Activated T-cell treated with anti-CD3 and anti-CD28 coated beads for 4 hours (primary cell): Measurements from ENCODE around the gene EIF5A2.
"Not testable (repeated sequence)": the region's sequence is repeated elsewhere in the genome, so short reads cannot be mapped to it uniquely, and the experiment has no call there.

Experiments
- DNase-seq: peaks from one replicate; pipeline ENCODE4 v3.0.0-alpha.2; 2020

Gene EIF5A2

DNA sequence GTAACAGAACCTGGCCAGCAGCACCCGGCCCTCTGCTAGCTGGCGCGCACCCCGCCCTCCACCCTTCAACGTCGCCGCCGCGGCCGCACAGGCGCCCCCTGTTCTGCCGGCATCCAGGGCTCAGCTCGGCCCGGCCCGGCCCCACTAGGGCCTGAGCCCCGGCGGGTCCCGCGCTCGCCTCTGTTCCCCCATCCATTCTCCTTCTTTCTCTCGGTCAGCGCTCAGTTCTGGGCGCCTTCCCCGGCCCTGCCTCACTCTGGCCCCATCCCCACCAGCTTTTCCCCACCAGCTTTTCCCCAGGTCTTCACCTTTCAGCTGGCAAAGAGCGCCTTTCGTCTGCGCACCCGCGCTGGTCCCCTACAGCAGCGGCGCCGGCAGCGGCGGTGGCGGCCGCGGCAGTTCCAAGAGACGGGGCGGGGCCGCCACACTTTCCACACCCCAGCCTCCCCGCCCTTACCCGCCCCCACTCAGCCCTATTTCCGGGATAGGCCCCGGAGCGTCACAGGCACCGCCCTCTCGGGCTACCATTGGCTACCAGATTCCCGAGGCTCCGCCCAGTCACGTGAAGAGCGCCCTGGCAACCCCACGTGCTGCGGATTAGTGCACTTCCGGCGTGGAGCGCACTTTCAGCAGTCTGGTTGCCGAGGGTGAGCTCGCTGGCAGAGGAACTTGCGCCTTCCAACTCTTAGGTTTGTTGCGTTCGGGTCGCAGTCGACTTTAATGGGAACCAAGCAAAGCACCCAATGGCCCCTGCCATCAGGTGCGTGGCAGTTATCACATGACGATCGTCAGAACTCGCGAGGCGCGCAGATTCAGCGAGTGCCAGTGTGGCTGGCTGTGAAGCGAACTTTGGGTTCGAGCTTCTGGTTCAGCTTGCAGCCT lies at the start of gene EIF5A2:
EIF5A2 (minus strand) TSS at position 403 of the 882 bp plus-strand sequence. CDS start 831 bp downstream, outside the sequence.
- peak; percentile 95 for DNase-seq

DNA sequence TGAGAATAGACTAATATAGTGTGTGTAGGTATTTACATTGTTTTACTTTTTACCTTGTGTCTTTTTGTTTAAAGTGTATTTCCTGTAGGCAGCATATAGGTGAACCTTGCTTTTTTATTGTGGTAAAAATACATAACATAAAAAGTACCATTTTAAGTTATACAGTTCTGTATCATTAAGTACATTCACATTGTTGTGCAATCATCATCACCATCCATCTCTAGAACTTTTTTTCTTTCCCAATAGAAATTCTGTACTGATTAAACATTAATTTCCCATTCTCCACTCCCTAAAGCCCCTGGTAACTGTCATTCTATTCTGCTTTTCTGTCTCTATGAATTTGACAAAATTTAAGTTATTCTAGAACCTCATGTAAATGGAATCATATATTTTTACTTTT lies 48.2 kb upstream of the EIF5A2 start:
- DNase-seq, result no peak

DNA sequence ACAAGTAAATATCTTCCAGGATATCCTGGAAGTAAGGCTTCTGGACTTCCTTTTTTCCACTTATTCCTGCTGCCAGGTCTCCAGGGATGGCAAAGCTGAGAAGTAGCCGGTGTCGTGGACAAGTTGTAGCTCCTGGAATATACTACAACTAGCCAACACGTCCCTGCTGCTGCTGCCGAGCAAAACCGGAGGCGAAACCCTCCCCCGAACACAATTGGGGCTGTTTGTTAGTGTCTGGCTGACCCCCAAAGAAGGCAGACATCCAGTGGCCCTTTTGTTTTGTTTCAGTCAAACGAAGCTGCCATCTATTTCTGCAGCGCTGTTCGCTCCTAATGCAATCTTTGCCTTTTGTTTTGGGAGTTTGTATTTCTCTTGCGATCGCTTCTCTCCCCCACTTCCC lies 45.3 kb upstream of the EIF5A2 start:
- DNase-seq, result no peak

DNA sequence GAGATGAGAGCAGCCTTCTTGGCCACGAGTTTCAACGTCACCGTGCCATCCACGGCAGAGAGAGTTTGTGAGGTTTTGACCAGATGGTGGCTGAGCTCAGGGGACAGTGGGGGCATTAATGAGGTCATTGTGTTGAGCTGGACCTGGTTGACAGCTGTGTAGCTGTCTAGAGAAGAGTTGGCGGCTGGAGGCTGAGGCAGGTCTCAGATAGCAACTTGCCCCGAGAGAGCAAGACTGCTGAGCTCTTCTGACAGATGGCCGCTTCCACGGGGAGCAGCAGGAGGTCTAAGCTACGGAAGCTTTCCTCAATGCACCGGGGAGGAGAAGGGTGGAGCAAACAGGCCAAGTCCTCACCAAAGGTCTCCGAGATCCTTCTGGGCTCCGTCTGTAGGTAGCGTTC lies 44.8 kb upstream of the EIF5A2 start:
- no peak for DNase-seq

DNA sequence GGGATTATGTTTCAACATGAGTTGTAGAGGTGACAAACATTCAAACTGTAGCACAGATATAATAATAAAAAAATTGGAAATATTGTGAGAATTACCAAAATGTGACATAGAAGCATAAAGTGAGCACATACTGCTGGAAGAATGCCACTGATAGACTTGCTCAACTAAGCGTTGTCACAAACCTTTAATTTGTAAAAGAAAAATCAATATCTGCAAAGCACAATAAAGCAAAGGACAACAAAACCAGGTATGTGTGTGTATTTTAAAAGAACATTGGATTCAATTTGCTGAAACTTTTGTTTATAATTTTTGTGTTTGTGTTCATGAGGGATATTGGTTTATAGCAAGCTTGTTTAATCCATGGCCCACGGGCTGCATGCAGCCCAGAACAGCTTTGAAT lies 40.8 kb upstream of the EIF5A2 start:
- no peak for DNase-seq

DNA sequence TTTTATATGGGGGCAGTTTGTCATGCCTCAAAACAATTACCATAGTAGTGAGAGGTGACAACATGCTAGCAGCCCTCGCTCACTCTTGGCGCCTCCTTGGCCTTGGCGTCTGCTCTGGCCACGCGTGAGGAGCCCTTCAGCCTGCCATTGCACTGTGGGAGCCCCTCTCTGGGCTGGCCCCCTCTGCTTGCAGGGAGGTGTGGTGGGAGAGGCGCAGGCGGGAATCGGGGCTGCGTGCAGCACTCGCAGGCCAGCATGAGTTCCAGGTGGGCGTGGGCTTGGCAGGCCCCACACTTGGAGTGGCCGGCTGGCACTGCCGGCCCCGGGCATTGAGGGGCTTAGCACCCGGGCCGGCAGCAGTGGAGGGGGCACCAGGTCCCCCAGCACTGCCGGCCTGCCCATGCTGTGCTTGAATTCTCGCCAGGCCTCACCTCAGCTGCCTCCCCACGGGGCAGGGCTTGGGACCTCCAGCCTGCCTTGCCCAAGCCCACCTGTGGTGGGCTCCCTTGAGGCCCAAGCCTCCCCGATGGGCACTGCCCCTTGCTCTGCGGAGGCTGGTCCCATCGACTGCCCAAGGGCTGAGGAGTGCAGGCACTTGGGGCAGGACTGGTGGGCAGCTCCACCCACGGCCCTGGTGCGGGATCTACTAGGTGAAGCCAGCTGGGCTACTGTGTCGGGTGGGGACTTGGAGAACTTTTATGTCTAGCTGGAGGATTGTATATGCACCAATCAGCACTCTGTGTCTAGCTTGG lies 38.8 kb upstream of the EIF5A2 start:
- DNase-seq, result no peak

DNA sequence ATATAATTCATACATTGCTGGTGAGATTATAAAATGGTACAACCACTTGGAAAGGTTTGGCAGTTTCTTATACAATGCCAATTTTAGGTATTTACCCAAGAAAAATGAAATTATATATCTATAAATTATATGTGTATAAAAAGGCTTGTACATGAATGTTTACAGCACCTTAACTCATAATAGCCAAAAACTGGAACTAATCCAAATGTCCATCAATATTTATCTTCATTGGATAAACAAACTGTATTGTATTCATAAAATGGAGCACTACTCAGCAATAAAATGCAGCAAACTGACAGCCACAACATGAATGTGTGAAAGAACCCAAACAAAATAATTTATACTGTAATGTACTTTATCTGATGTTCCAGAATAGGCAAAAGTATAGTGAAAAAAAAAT lies 33.6 kb upstream of the EIF5A2 start:
- no peak for DNase-seq

DNA sequence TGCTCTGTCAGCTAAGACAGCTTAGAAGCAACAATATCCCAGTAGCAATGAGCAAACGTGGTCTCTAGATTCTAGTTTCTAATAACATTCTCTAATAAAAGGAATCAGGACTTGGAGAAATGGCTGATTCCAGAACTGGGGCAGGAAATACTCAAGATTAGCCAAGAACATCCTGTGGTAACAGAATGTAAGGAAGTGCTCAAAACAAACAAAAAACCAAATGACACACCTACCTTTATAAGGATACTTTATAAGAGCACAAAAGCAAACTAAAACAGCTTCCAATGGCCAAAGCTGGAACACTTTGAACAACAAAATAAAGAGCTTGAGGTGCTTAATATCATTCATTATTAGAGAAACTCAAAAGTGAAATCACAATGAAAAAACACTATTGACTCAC lies 33.1 kb upstream of the EIF5A2 start:
- no peak for DNase-seq

DNA sequence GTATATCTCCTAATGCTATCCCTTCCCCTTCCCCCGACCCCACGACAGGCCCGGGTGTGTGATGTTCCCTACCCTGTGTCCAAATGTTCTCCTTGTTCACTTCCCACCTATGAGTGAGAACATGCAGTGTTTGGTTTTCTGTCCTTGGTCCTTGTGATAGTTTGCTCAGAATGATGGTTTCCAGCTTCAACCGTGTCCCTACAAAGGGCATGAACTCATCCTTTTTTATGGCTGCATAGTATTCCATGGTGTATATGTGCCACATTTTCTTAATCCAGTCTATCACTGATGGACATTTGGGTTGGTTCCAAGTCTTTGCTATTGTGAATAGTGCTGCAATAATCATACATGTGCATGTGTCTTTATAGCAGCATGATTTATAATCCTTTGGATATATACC lies 24.6 kb upstream of the EIF5A2 start:
- not testable (repeated sequence) for DNase-seq

DNA sequence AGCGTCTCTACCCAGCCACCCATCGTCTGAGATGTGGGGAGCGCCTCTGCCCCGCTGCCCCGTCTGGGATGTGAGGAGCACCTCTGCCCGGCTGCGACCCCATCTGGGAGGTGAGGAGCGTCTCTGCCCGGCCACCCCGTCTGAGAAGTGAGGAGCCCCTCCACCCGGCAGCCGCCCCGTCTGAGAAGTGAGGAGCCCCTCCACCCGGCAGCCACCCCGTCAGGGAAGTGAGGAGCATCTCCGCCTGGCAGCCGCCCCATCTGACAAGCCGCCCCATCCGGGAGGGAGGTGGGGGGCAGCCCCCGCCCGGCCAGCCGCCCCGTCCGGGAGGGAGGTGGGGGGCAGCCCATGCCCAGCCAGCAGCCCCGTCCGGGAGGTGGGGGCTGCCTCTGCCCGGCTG lies 15.1 kb upstream of the EIF5A2 start:
- not testable (repeated sequence) for DNase-seq

DNA sequence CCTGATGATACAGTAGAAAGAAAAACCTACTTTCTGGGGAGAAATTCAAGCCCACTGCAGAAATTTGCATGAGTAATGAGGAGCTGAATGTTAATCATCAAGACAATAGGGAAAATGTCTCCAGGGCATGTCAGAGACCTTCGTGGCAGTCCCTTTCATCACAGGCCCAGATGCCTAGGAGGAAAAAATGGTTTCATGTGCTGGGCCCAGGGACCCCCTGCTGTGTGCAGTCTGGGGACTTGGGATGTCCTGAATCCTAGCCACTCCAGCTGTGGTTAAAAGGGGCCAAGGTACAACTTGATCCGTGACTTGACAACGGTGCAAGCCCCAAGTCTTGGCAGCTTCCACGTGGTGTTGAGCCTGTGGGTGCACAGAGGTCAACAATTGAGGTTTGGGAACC lies 10.3 kb upstream of the EIF5A2 start:
- no peak for DNase-seq

DNA sequence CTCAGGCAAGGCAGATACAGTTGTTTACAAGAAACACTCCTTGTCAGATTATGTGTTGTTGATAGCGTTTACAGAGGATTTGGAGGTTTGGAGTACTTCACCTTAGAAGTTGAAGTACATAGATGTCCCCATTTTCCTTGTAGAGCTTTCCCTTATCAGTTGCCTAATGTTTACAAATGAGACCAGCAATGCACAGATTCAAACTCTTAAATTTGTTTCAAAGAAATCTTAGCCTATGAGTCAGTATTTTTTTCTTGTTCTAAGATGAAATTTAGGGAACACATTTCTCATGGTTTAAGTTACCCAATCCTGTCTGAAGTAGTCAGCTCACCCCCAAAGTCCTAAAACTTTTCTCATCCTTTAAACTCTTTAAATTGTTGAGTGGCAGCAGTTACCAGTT lies 6.3 kb upstream of the EIF5A2 start:
- no peak for DNase-seq

DNA sequence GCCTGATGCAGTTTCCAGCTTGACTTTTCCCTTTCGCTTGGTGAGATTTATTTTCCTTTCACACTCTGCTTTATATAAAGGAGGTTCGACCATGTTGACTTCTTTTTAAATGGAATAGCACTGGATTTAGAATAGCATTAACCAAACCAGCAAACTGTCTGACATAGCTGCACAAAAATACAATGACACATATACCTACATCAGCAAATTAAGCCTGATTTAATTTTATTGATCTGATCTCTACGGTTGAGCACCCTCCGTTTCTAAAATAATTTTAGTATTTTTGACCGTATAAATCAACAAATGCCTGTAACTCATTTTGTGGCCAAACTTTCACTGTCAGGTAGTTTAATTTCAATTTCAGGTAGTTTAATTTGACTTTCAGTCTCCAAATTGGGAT lies 5.8 kb upstream of the EIF5A2 start:
- DNase-seq, result no peak

DNA sequence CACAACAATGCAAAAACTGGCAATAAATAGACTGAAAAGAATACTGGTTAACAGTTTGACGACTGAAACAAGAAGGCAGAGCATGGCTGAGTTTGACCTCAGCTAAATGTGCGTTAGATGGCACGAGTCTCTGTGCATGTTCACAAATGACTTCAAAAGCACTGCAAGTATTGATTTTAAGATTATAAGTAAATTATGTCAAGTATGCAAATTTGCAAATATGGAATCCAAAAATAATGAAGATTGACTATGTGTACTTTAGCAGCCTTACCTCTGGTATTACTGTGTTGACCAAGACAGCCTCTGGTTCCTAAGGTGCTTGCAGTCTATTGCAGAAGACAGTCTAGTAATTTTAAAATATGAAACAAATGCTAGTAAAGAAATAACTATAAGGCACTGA lies 2.6 kb upstream of the EIF5A2 start:
- DNase-seq, result no peak

DNA sequence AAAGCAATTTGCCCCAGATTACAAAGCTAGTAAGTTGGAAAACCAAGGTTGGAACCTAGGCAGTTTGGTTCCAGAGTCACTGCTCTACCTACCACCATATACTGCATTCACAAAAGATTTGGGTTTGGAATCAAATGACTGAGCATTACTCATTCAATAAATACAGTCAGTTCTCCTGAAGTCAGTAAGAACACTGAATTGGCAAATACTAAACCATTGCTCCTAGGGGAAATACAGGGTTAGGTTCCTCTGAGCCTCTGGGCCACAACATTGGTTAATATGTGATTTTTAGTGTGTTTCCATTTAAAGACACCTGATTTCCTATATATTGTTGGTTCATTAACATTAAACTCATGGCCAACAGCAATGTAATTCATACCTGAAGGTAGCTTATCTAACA lies 2.1 kb upstream of the EIF5A2 start:
- no peak for DNase-seq

DNA sequence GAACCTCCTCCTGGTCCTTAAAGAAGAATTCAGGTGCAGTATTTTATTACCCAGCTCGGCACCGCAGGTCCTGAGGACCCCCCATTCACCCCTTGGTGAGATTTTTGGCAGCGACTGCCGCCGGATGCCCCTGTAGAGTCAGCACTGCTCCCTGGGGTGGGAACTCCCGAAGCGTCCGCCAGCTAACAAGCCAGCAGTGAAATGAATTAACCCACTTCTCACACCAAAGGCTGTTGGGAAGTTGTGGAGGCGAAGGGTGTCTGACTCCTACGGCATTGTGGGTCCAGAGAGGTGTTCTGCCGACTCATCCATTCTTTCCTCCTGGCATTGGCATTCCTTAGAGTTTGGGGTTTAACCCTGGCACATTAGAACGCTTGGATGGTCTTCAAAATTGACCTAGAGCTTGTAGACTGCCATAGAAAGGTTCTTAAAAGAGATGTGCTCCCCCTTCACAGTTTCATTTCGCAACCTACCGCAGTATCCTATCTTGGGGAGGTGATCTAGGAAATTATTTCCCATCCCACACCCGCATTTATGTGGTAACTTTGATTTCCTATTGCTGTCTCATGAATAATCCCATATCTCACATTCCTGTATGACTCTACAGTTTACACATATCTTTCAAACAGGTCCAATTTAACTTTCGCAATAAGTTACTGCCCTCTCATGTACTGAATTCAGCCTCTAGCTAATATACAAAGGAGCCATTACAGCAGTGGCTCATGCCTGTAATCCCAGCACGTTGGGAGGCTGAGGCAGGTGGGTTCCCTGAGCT lies 879 bp upstream of the EIF5A2 start:
- DNase-seq, result no peak

DNA sequence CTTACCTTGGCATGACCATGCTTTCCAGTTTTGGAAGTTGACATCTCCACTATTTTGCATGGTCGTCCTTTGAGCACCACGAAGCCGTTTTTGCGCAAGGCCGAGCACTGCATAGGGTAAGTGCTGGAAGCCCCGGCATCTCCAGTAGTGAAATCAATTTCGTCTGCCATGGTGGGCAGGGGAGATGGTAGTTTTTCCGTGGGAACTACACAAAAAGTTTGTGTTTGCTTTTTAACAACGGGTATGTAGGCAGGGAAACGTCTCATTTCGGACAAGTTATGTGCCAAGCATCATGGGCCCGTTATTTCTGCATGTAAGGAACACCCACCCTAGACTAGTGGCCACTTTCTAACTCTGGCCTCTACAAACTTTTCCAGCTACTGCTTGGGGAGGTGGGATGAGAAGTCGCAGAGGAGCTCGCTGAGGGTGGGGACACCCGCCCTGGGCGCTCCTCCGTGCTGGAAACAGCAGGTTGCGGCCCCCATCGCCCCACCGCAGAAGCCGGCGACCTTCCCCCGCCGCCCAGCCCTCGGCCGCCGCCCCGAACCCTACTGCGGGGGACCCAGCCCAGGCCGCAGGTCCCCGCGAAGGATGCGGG lies 701 bp downstream of the EIF5A2 start:
- DNase-seq, result no peak

DNA sequence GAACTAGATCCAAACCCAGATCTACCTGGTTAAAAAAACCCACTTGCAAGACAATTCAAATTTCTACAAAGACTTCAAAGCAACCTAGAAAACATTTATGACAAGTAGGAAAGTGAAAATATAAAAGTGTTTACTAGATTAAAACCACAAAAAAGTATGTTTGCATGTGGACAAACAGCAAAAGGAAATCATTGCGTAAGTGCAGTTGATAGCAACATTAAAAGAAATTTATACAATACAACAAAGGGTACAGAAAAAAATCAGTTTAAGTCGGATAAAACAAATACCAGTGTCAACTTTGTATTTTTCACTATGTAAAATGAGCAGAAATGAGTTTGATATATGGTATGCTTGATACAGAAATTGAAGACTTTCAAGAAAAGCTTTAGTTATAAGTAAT lies 2.6 kb downstream of the EIF5A2 start:
- no peak for DNase-seq

DNA sequence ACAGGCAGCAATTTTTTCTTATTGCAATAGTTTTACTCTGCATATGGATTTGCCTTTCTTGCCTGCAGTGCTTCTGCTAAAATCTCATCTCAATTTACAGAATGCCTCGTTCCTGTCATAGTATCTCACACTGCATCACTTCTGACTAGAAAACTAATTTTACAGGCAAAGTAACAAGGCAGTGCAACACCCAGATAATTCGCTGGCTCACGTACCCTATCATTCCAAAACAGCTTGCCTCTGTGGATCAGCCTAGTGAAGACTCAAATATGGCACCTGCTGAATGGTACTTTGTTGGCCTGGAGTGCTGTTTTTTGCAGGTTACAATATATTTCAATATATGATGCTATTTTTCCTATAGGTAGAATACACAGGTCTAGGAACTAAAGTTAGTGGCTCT lies 5.3 kb downstream of the EIF5A2 start:
- no peak for DNase-seq

DNA sequence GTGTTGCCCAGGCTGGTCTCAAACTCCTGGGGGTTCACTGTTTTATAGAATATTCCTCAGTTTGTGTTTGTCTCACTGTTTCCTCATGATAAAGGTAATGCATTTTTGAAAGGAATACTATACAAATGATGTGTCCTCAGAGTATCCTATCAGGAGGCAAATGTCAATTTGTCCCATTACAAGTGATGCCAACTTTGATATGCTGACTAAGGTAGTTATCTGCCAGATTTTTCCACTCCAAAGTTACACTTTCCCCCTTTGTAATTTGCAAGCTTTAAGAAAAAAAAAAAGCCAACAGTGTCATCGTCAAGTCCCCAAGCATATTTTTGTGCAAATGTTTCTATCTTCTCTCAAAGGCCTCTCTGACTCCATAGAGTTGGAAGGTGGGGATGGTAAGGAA lies 9.0 kb downstream of the EIF5A2 start:
- no peak for DNase-seq

DNA sequence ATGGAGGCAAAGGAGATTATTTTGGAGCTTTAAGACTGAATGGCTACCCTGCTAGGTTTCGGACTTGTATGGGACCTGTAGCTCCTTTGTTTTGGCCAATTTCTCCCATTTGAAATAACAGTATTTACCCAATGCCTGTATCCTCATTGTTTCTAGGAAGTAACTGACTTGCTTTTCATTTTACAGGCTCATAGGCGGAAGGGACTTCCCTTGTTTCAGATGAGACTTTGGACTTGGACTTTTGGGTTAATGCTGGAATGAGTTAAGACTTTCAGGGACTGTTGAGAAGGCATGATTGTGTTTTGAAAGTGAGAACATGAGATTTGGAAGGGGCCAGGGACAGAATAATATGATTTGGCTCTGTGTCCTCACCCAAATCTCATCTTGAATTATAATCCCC lies 10.5 kb downstream of the EIF5A2 start:
- no peak for DNase-seq

DNA sequence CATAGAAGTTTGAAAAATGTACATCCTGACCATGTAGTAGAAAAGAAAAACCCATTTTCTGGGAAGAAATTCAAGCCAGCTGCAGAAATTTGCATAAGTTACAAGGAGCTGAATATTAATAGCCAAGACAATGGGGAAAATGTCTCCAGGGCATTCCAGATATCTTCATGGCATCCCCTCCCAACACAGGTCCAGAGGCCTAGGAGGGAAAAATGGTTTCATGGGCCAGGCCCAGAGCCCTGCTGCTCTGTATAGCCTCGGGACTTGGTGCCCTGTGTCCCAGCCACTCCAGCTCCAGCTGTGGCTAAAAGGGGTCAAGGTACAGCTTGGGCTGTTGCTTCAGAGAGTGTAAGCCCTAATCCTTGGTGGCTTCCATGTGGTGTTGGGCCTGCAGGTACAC lies 11.2 kb downstream of the EIF5A2 start:
- not testable (repeated sequence) for DNase-seq

DNA sequence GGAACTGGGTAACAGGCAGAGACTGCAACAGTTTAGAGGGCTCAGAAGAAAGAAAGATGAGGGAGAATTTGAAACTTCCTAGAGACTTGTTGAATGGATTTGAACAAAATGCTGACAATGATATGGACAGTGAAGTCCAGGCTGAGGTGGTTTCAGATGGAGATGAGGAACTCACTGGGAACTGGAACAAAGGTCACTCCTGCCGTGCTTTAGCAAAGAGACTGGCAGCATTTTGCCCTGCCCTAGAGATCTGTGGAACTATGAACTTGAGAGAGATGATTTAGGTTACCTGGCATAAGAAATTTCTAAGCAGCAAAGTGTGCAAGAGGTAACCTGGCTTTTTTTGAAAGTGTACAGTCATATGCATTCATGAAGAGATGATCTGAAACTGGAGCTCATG lies 11.7 kb downstream of the EIF5A2 start:
- no peak for DNase-seq
